GM12892 (cell line): Measurements from ENCODE around the gene CAMK1D.

Experiments
- DNase-seq: peaks from one replicate; pipeline ENCODE4 v3.0.0; 2011; ENCODE audit not compliant: insufficient read length
- FAIRE-seq: peaks from 2 replicates; lab custom pipeline; 2011; peaks lifted over from hg19 to GRCh38; lab: Jason Lieb, UNC
- POLR2A ChIP-seq: IDR thresholded peaks from 2 replicates; pipeline ENCODE4 v1.6.1; 2011; ENCODE audit warnings: low read depth, low read length, control low read depth
- POLR2AphosphoS5 ChIP-seq: IDR thresholded peaks from 2 replicates; pipeline ENCODE4 v1.6.1; 2011; ENCODE audit warnings: low read depth, low read length, control low read depth
- TAF1 ChIP-seq: IDR thresholded peaks from 2 replicates; pipeline ENCODE4 v1.6.1; 2011; ENCODE audit warnings: low read depth, mild to moderate bottlenecking, control low read depth, low read length, borderline replicate concordance

The CAMK1D gene

GRCh38 chr10:12822126-12822892, 473.0 kb downstream of the CAMK1D start:
- no peak for FAIRE-seq

GRCh38 chr10:12822893-12823170, 473.5 kb downstream of the CAMK1D start:
- DNase-seq, result no peak
- FAIRE-seq, result no peak
- TF ChIP-seq POLR2A (no peak), POLR2AphosphoS5 (no peak), TAF1 (no peak)

More at GRCh38 chr10:12822126-12822892, 473.0 kb downstream of the CAMK1D start:
- TF ChIP-seq POLR2A (no peak), POLR2AphosphoS5 (no peak), TAF1 (no peak)
- DNase-seq, result no peak

DNA sequence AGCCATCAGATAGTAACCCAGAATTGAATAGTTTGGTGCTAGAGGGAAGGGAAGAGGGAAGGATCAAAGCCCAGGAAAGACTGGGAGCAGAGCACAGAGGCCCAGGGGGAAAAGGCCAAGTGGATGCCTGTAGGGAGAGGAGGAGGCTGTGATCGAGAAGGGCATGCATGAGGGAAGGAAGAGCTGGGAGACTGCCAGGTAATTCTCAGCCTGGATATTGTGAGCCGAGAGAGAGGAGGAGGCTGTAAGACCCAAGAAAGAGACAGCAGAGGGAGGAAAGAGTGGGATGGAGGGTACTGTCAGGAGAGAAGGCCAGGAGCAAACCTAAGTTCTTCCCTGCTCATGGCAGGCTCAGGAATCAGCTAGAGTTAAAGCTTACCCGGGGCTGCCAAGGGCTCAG, 474.0 kb downstream of the CAMK1D start:
- no peak for TF ChIP-seq TAF1
- TF ChIP-seq POLR2A, result no peak
- TF ChIP-seq POLR2AphosphoS5, result no peak
- DNase-seq, result no peak
- FAIRE-seq, result no peak

DNA sequence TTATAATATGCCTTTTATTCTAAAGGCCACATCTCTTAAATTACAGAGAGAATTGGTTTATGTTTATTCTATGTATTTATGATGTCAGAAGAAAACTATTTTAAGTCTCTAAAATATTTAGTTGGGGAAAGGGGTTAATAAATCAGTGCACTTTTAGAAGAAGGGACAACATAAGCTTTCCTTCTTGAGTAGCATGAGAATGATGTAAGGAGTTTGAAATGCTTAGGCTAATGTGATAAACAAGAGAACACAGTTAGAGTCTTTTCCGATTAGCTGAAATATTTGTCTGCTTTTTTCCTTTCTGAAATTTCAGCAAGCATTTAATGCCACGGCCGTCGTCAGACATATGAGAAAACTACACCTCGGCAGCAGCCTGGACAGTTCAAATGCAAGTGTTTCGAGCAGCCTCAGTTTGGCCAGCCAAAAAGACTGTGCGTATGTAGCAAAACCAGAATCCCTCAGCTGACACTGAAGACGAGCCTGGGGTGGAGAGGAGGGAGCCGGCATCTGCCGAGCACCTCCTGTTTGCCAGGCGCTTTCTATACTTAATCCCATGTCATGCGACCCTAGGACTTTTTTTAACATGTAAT, 476.0 kb downstream of the CAMK1D start:
- no peak for DNase-seq
- FAIRE-seq, result no peak
- TF ChIP-seq POLR2A (no peak), POLR2AphosphoS5 (no peak), TAF1 (no peak)

GRCh38 chr10:12826800-12827372, 477.5 kb downstream of the CAMK1D start:
- no peak for DNase-seq
- FAIRE-seq, result no peak
- TF ChIP-seq POLR2A (no peak), POLR2AphosphoS5 (no peak), TAF1 (no peak)

- no peak for DNase-seq
- TF ChIP-seq POLR2AphosphoS5, result no peak
- TF ChIP-seq POLR2A, result no peak
- no peak for FAIRE-seq
Measured at GRCh38 chr10:12828736-12829135, 479.4 kb downstream of the CAMK1D start.

DNA sequence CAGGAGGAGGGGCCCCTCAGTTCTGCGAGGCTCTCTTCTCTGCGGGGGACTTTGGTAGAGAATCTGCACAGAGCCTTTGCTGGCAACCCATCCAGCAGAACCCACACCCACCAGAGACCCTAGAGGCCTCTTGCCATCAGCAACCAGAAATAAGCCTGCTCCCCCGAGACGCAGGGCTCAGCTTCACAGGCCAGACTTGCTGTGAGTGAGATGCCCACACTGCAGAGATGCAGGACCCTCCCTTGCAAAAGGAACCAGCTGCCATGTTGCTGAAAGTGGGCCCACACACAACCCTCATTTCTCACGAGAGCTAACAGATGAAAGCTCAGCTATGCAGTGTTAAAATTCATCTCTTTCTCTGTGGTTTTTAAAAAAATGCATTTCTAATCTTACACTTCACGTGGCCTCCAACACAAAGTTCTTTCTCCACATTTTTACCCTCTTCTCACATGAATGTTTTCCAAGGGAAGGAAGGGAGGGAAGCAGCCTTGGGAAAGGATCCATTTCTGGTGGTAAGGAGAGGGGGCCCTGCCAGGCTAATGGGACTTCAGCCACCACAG, 480.6 kb downstream of the CAMK1D start:
- TF ChIP-seq TAF1, result no peak
- no peak for FAIRE-seq
- DNase-seq, result no peak

GRCh38 chr10:12832096-12832495, 482.7 kb downstream of the CAMK1D start:
- TF ChIP-seq TAF1 (no peak), POLR2AphosphoS5 (no peak), POLR2A (no peak)
- DNase-seq (no peak), FAIRE-seq (no peak)

GRCh38 chr10:12833451-12833850, 484.1 kb downstream of the CAMK1D start:
- DNase-seq, result no peak
- FAIRE-seq, result no peak
- no peak for TF ChIP-seq TAF1
- TF ChIP-seq POLR2AphosphoS5, result no peak
- no peak for TF ChIP-seq POLR2A

GRCh38 chr10:12834116-12834665, 484.8 kb downstream of the CAMK1D start:
- FAIRE-seq (no peak), DNase-seq (no peak)
- TF ChIP-seq POLR2AphosphoS5 (no peak), TAF1 (no peak), POLR2A (no peak)

- FAIRE-seq (no peak), DNase-seq (no peak)
- TF ChIP-seq POLR2A (no peak), TAF1 (no peak), POLR2AphosphoS5 (no peak)
Measured at GRCh38 chr10:12834721-12835120, 485.4 kb downstream of the CAMK1D start.

DNA sequence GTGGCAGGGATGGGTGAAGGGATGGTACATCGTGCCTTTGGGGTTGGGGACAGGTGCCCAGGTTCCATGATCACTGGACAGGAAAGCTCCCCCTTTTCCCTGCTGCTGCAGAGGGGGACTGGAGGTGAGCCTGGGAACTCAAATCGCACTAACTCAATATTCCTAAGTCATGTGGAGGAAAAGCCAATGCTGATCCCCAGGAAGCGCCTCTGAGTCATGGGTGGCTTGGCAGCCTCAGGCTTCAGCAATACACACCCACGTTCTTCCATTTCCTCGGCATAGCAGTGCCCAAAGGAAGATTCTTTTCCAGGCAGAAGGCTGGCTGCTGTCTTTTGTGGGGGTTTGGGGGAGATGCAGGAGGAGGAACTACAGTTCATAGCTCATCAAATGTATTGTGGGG, 486.4 kb downstream of the CAMK1D start:
- FAIRE-seq (no peak), DNase-seq (no peak)
- no peak for TF ChIP-seq TAF1
- no peak for TF ChIP-seq POLR2AphosphoS5
- no peak for TF ChIP-seq POLR2A
